Ishikawa (cell line): ENCODE measurements around the gene PLIN5.

Experiments
- EGR1 ChIP-seq: IDR thresholded peaks from 2 replicates; pipeline ENCODE4 v1.6.1; 2012
- REST ChIP-seq: IDR thresholded peaks from 2 replicates; pipeline ENCODE4 v1.6.1; 2012; ENCODE audit warnings: low read depth, mild to moderate bottlenecking
- TAF1 ChIP-seq: IDR thresholded peaks from 2 replicates; pipeline ENCODE4 v1.6.1; 2012; ENCODE audit warnings: low read depth, mild to moderate bottlenecking
- TEAD4 ChIP-seq: IDR thresholded peaks from 2 replicates; pipeline ENCODE4 v1.6.1; 2012
- USF1 ChIP-seq: IDR thresholded peaks from 2 replicates; pipeline ENCODE4 v1.6.1; 2012
- YY1 ChIP-seq: IDR thresholded peaks from 2 replicates; pipeline ENCODE4 v1.6.1; 2012; ENCODE audit warnings: low read depth
- ZBTB7A ChIP-seq: IDR thresholded peaks from 2 replicates; pipeline ENCODE4 v1.6.1; 2012; ENCODE audit warnings: low read depth

GRCh38 chr19:4523306-4524110 is 11.5 kb downstream of the PLIN5 start:
- no peak for TF ChIP-seq YY1
- no peak for TF ChIP-seq REST
- no peak for TF ChIP-seq USF1
- no peak for TF ChIP-seq ZBTB7A
- no peak for TF ChIP-seq TEAD4
- TF ChIP-seq TAF1, result no peak
- no peak for TF ChIP-seq EGR1
